Glutamatergic neuron (in vitro differentiated cells): ENCODE results near the gene GNAZ. TPM values are rescaled to one million over a fixed set of nuclear protein-coding genes. Genes with fewer than 3 reads are reported as not detected.
"Not testable (repeated sequence)": the region's sequence is repeated elsewhere in the genome, so short reads cannot be mapped to it uniquely, and the experiment has no call there.

Experiments
- DNase-seq: peaks from one replicate; pipeline ENCODE4 v3.0.0; 2022
- H3K27ac Mint-ChIP-seq: one replicate; pipeline ENCODE4 v1.8.0; 2020; ENCODE audit warnings: mild to moderate bottlenecking, mixed read lengths, inconsistent platforms; ENCODE audit not compliant: unreplicated experiment
- H3K27me3 Mint-ChIP-seq: one replicate; pipeline ENCODE4 v1.8.0; 2020; ENCODE audit warnings: mild to moderate bottlenecking, moderate library complexity, mixed read lengths, inconsistent platforms; ENCODE audit not compliant: unreplicated experiment
- H3K36me3 Mint-ChIP-seq: one replicate; pipeline ENCODE4 v1.8.0; 2020; ENCODE audit warnings: mild to moderate bottlenecking, mixed read lengths, inconsistent platforms; ENCODE audit not compliant: unreplicated experiment
- H3K4me1 Mint-ChIP-seq: one replicate; pipeline ENCODE4 v1.8.0; 2020; ENCODE audit warnings: mild to moderate bottlenecking, low read depth, mixed read lengths, inconsistent platforms; ENCODE audit not compliant: unreplicated experiment
- H3K4me3 Mint-ChIP-seq: one replicate; pipeline ENCODE4 v1.8.0; 2020; ENCODE audit warnings: mild to moderate bottlenecking, mixed read lengths, inconsistent platforms; ENCODE audit not compliant: unreplicated experiment
- H3K9me3 Mint-ChIP-seq: one replicate; pipeline ENCODE4 v1.8.0; 2020; ENCODE audit warnings: mild to moderate bottlenecking, moderate library complexity, mixed read lengths, inconsistent platforms; ENCODE audit not compliant: unreplicated experiment
- total RNA-seq: library from RNA; stranded (reverse); fragmentation: NEBNext Ultra II Directional; extraction: Animal tissue kit (Norgen Biotek cat#: 25700); gene quantifications from one replicate; pipeline ENCODE4 v1.2.1, GENCODE V29; 2021; ENCODE audit not compliant: unreplicated experiment
- TF ChIP-seq, protein P1 (sequence below): fragments of 200-600 bp; sonication (generic); IDR thresholded peaks from one replicate; pipeline ENCODE4 v1.5.0; 2021; ENCODE audit not compliant: partially characterized antibody, unreplicated experiment

The GNAZ gene
- total RNA-seq, 1 donor from 2014 or later: 82.5 TPM

GRCh38 chr22:23132376-23133091, 62.2 kb downstream of the GNAZ start:
- TF ChIP-seq, protein P1, sequence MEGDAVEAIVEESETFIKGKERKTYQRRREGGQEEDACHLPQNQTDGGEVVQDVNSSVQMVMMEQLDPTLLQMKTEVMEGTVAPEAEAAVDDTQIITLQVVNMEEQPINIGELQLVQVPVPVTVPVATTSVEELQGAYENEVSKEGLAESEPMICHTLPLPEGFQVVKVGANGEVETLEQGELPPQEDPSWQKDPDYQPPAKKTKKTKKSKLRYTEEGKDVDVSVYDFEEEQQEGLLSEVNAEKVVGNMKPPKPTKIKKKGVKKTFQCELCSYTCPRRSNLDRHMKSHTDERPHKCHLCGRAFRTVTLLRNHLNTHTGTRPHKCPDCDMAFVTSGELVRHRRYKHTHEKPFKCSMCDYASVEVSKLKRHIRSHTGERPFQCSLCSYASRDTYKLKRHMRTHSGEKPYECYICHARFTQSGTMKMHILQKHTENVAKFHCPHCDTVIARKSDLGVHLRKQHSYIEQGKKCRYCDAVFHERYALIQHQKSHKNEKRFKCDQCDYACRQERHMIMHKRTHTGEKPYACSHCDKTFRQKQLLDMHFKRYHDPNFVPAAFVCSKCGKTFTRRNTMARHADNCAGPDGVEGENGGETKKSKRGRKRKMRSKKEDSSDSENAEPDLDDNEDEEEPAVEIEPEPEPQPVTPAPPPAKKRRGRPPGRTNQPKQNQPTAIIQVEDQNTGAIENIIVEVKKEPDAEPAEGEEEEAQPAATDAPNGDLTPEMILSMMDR: no peak
- H3K4me1 Mint-ChIP-seq: peaks cover 13% of the 10 kb centered on the region
- peaks cover 8% of the 10 kb centered on the region for H3K9me3 Mint-ChIP-seq
- peaks cover 12% of the 10 kb centered on the region for H3K27me3 Mint-ChIP-seq
- no peak for DNase-seq
- no peak overlapping the region for H3K4me3 Mint-ChIP-seq
- H3K36me3 Mint-ChIP-seq: no peaks in the 10 kb centered on the region
- H3K27ac Mint-ChIP-seq: no peak overlapping the region

GRCh38 chr22:23133922-23134321, 63.6 kb downstream of the GNAZ start:
- H3K4me3 Mint-ChIP-seq: no peak overlapping the region
- H3K9me3 Mint-ChIP-seq: peaks cover 3% of the 10 kb centered on the region
- no peaks in the 10 kb centered on the region for H3K36me3 Mint-ChIP-seq
- H3K4me1 Mint-ChIP-seq: peaks cover 8% of the 10 kb centered on the region
- no peak for DNase-seq
- no peak overlapping the region for H3K27ac Mint-ChIP-seq
- peaks cover 3% of the 10 kb centered on the region for H3K27me3 Mint-ChIP-seq
- TF ChIP-seq, protein P1: no peak

GRCh38 chr22:23136991-23137390, 66.7 kb downstream of the GNAZ start:
- H3K4me3 Mint-ChIP-seq, H3K9me3 Mint-ChIP-seq, H3K4me1 Mint-ChIP-seq, H3K27me3 Mint-ChIP-seq, H3K36me3 Mint-ChIP-seq, H3K27ac Mint-ChIP-seq, DNase-seq: not testable (repeated sequence)

DNA sequence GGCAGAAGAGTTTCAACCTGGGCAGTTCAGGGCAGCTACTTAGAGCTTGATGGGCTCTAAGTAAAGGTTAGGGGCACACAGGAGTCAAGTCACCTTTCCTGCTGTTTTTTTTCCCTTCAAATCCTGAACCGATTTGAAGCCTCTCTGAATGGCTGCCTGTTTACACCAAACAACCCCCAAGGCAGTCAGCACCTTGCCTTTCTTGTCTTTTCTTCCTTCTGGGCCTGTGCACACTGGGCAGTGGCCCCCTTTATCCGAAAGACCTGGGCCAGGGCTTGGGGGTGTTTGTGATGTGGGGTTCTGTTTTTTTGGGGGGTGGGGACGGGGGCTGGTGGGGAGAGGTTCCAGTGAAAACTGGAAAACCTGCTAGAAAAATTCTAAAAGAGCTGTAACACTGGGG, 67.1 kb downstream of the GNAZ start:
- Mint-ChIP-seq H3K27ac (no peak overlapping the region), H3K4me1 (peaks cover 4% of the 10 kb centered on the region), H3K4me3 (no peak overlapping the region), H3K27me3 (no peaks in the 10 kb centered on the region), H3K36me3 (no peaks in the 10 kb centered on the region), H3K9me3 (peaks cover 3% of the 10 kb centered on the region)
- DNase-seq: no peak
- TF ChIP-seq, protein P1: no peak

GRCh38 chr22:23137905-23138561, 67.7 kb downstream of the GNAZ start:
- no peak for DNase-seq
- H3K4me3 Mint-ChIP-seq: no peak overlapping the region
- H3K27ac Mint-ChIP-seq: no peak overlapping the region
- H3K4me1 Mint-ChIP-seq: peaks cover 7% of the 10 kb centered on the region
- H3K36me3 Mint-ChIP-seq: no peaks in the 10 kb centered on the region
- TF ChIP-seq, protein P1: no peak
- peaks cover 2% of the 10 kb centered on the region for H3K27me3 Mint-ChIP-seq
- peaks cover 3% of the 10 kb centered on the region for H3K9me3 Mint-ChIP-seq
